Central memory CD8-positive, alpha-beta T cell (primary cell): ENCODE measurements around the gene BID.

Experiments used
- ATAC-seq: fragments of 150-1000 bp; cut with Tn5 transposase; replicated peaks from 2 replicates; pipeline ENCODE4 v1.10.0; 2022; ENCODE audit warnings: mild to moderate bottlenecking, moderate FRiP score, moderate number of reproducible peaks; ENCODE audit not compliant: poor library complexity, severe bottlenecking; ENCODE audit errors: extremely low read depth
- DNase-seq, 2 donors: peaks; one replicate each; pipeline ENCODE4 v3.0.0; 2021; ENCODE audit warnings: low spot score in 2 of 2
- H3K27ac Mint-ChIP-seq: one replicate; pipeline ENCODE4 v1.8.0; 2022; ENCODE audit warnings: low read depth, mild to moderate bottlenecking, moderate library complexity, mixed read lengths
- H3K27me3 Mint-ChIP-seq: one replicate; pipeline ENCODE4 v1.8.0; 2022; ENCODE audit warnings: mixed read lengths
- H3K36me3 Mint-ChIP-seq: one replicate; pipeline ENCODE4 v1.8.0; 2022; ENCODE audit warnings: mild to moderate bottlenecking, moderate library complexity, mixed read lengths; ENCODE audit not compliant: insufficient read depth
- H3K4me1 Mint-ChIP-seq: one replicate; pipeline ENCODE4 v1.8.0; 2022; ENCODE audit warnings: mixed read lengths
- H3K4me3 Mint-ChIP-seq: one replicate; pipeline ENCODE4 v1.8.0; 2022; ENCODE audit warnings: mild to moderate bottlenecking, moderate library complexity, mixed read lengths
- H3K9me3 Mint-ChIP-seq: one replicate; pipeline ENCODE4 v1.8.0; 2022; ENCODE audit warnings: mixed read lengths

Gene BID

GRCh38 chr22:17811119-17811518 lies 36.9 kb upstream of the BID start:
- Mint-ChIP-seq H3K4me1 (peaks cover 6% of the 10 kb centered on the region), H3K36me3 (peaks cover 19% of the 10 kb centered on the region)

GRCh38 chr22:17810570-17811116 lies 36.4 kb upstream of the BID start:
- Mint-ChIP-seq H3K27me3 (no peaks in the 10 kb centered on the region), H3K36me3 (peaks cover 18% of the 10 kb centered on the region), H3K9me3 (no peaks in the 10 kb centered on the region), H3K4me1 (peaks cover 6% of the 10 kb centered on the region), H3K27ac (no peak overlapping the region), H3K4me3 (no peak overlapping the region)
- no peak for ATAC-seq
- DNase-seq = no peak

More at GRCh38 chr22:17811119-17811518, 36.9 kb upstream of the BID start:
- H3K9me3 Mint-ChIP-seq = no peaks in the 10 kb centered on the region
- H3K4me3 Mint-ChIP-seq = no peak overlapping the region
- no peak for ATAC-seq
- H3K27me3 Mint-ChIP-seq = no peaks in the 10 kb centered on the region
- no peak overlapping the region for H3K27ac Mint-ChIP-seq
- DNase-seq = no peak

- ATAC-seq = no peak
- peaks cover 6% of the 10 kb centered on the region for H3K4me1 Mint-ChIP-seq
- peaks cover 20% of the 10 kb centered on the region for H3K36me3 Mint-ChIP-seq
- no peak for DNase-seq
- H3K27me3 Mint-ChIP-seq = no peaks in the 10 kb centered on the region
- no peaks in the 10 kb centered on the region for H3K9me3 Mint-ChIP-seq
- no peak overlapping the region for H3K27ac Mint-ChIP-seq
- no peak overlapping the region for H3K4me3 Mint-ChIP-seq
These were observed 34.6 kb upstream of the BID start for GRCh38 chr22:17808693-17809403.

GRCh38 chr22:17807578-17808410 lies 33.5 kb upstream of the BID start:
- Mint-ChIP-seq H3K4me1 (peaks cover 6% of the 10 kb centered on the region), H3K4me3 (no peak overlapping the region), H3K9me3 (no peaks in the 10 kb centered on the region), H3K27ac (no peak overlapping the region), H3K27me3 (no peaks in the 10 kb centered on the region), H3K36me3 (peaks cover 17% of the 10 kb centered on the region)
- no peak for ATAC-seq
- DNase-seq = no peak

GRCh38 chr22:17807086-17807485 lies 32.8 kb upstream of the BID start:
- no peak for ATAC-seq
- Mint-ChIP-seq H3K9me3 (no peaks in the 10 kb centered on the region), H3K4me3 (no peak overlapping the region), H3K27me3 (no peaks in the 10 kb centered on the region), H3K36me3 (peaks cover 17% of the 10 kb centered on the region), H3K27ac (no peak overlapping the region), H3K4me1 (peaks cover 6% of the 10 kb centered on the region)
- DNase-seq = no peak

GRCh38 chr22:17806437-17806836 lies 32.2 kb upstream of the BID start:
- peaks cover 17% of the 10 kb centered on the region for H3K36me3 Mint-ChIP-seq
- no peak overlapping the region for H3K27ac Mint-ChIP-seq
- no peaks in the 10 kb centered on the region for H3K27me3 Mint-ChIP-seq
- no peak overlapping the region for H3K4me3 Mint-ChIP-seq
- no peak for ATAC-seq
- peaks cover 6% of the 10 kb centered on the region for H3K4me1 Mint-ChIP-seq
- no peaks in the 10 kb centered on the region for H3K9me3 Mint-ChIP-seq
- DNase-seq = no peak

GRCh38 chr22:17804331-17805080 lies 30.2 kb upstream of the BID start:
- H3K27ac Mint-ChIP-seq = no peak overlapping the region
- no peaks in the 10 kb centered on the region for H3K9me3 Mint-ChIP-seq
- DNase-seq = no peak
- no peaks in the 10 kb centered on the region for H3K27me3 Mint-ChIP-seq
- no peak overlapping the region for H3K4me3 Mint-ChIP-seq
- H3K36me3 Mint-ChIP-seq = peaks cover 21% of the 10 kb centered on the region
- H3K4me1 Mint-ChIP-seq = no peaks in the 10 kb centered on the region
- no peak for ATAC-seq

- Mint-ChIP-seq H3K4me3 (no peak overlapping the region), H3K27me3 (no peaks in the 10 kb centered on the region), H3K36me3 (peaks cover 17% of the 10 kb centered on the region), H3K27ac (no peak overlapping the region), H3K9me3 (no peaks in the 10 kb centered on the region), H3K4me1 (no peaks in the 10 kb centered on the region)
- no peak for DNase-seq
- no peak for ATAC-seq
These were observed 29.5 kb upstream of the BID start for GRCh38 chr22:17803609-17804270.

- Mint-ChIP-seq H3K27me3 (no peaks in the 10 kb centered on the region), H3K4me3 (no peak overlapping the region), H3K36me3 (peaks cover 16% of the 10 kb centered on the region), H3K9me3 (no peaks in the 10 kb centered on the region), H3K27ac (no peak overlapping the region), H3K4me1 (no peaks in the 10 kb centered on the region)
- ATAC-seq = no peak
- no peak for DNase-seq
These were observed 28.6 kb upstream of the BID start for GRCh38 chr22:17802822-17803221.

GRCh38 chr22:17802411-17802810 lies 28.1 kb upstream of the BID start:
- ATAC-seq = no peak
- no peaks in the 10 kb centered on the region for H3K9me3 Mint-ChIP-seq
- no peak overlapping the region for H3K4me3 Mint-ChIP-seq
- H3K27ac Mint-ChIP-seq = peak overlapping the region; percentile 57
- H3K36me3 Mint-ChIP-seq = peaks cover 14% of the 10 kb centered on the region
- H3K4me1 Mint-ChIP-seq = no peaks in the 10 kb centered on the region
- H3K27me3 Mint-ChIP-seq = no peaks in the 10 kb centered on the region
- DNase-seq = no peak

- Mint-ChIP-seq H3K4me1 (no peaks in the 10 kb centered on the region), H3K4me3 (no peak overlapping the region), H3K36me3 (peaks cover 10% of the 10 kb centered on the region), H3K9me3 (no peaks in the 10 kb centered on the region), H3K27ac (no peak overlapping the region), H3K27me3 (no peaks in the 10 kb centered on the region)
- no peak for DNase-seq
- peak; percentile 73 for ATAC-seq
These were observed 23.7 kb upstream of the BID start for GRCh38 chr22:17797721-17798559.
